Psoas muscle (tissue), 8 donors: Measurements from ENCODE around the gene UBE2QL1. TPM values are rescaled to one million over a fixed set of nuclear protein-coding genes. Genes with fewer than 3 reads are reported as not detected.

Source experiments
- ATAC-seq, 4 donors: fragments of 200-7000 bp; cut with Tn5 transposase; one replicate each; pipeline ENCODE4 v1.9.1; 2020; ENCODE audit warnings: moderate library complexity in 3 of 4, mild to moderate bottlenecking in 2 of 4
- DNase-seq, 2 donors: peaks; one replicate each; pipeline ENCODE4 v3.0.0-alpha.2; 2020
- H3K27ac ChIP-seq: fragments of 200-600 bp; one replicate; pipeline ENCODE4 v1.8.0; 2022
- H3K27me3 ChIP-seq, 3 donors: fragments of 200-600 bp in 1 of 3; one replicate each; pipeline versions ENCODE4 v1.6.1 to v1.8.0; 2013 to 2022; ENCODE audit warnings: low read length in 2 of 3, mild to moderate bottlenecking in 2 of 3, moderate library complexity in 1 of 3; ENCODE audit not compliant: insufficient read depth in 3 of 3
- H3K36me3 ChIP-seq, 2 donors: fragments of 200-600 bp in 1 of 2; one replicate each; pipeline versions ENCODE4 v1.6.1 to v1.8.0; 2013 to 2022; ENCODE audit warnings: low read depth in 1 of 2, mild to moderate bottlenecking in 1 of 2, moderate library complexity in 1 of 2; ENCODE audit not compliant: insufficient read depth in 1 of 2
- H3K4me1 ChIP-seq: fragments of 200-600 bp; one replicate; pipeline ENCODE4 v1.8.0; 2022
- H3K4me3 ChIP-seq: fragments of 200-600 bp; one replicate; pipeline ENCODE4 v1.8.0; 2022; ENCODE audit warnings: mild to moderate bottlenecking
- H3K9me3 ChIP-seq: fragments of 200-600 bp; one replicate; pipeline ENCODE4 v1.8.0; 2022
- CTCF ChIP-seq: fragments of 200-600 bp; IDR thresholded peaks from one replicate; pipeline ENCODE4 v1.8.0; 2022; ENCODE audit warnings: antibody characterized with exemption
- WGBS, 3 donors: extraction: QIAGEN DNeasy Blood & Tissue Kit; methylation state at CpG; one replicate each; pipeline versions ENCODE4 v1.1.6 to v1.1.7; 2013; 5-methylcytosine and 5-hydroxymethylcytosine counted together
- intact Hi-C, 2 donors: fragments of 100-400 bp; cut with DNase I; formaldehyde crosslinking; loops; one replicate each; pipeline versions ENCODE4 v1.11.0 to v1.14.2; 2022
- polyA plus RNA-seq, 3 donors: library from polyadenylated mRNA; stranded (reverse); fragments of 200-250 nt; gene quantifications; one replicate each; pipeline ENCODE4 v1.2.3, GENCODE V29; 2013
- total RNA-seq, 4 donors: library from RNA; stranded (reverse); fragmentation: NEBNext Ultra II Directional in 2 of 4; extraction: Animal tissue kit (Norgen Biotek cat#: 25700) in 2 of 4; gene quantifications; one replicate each; pipeline versions ENCODE4 v1.2.1 to v1.2.4, GENCODE V29; 2021 to 2023
- donor health status: healthy with polysubstance abuse.
- donor health status: DM: no; HTN: no; CAD: no; lungs with moderate emphysema.
- donor health status: Bipolar disorder and iron deficiency.
- donor health status: healthy.
- donor health status: DM: yes; HTN: yes; CAD: no.
- donor health status: DM: no; HTN: no; CAD: no.
- donor health status: DM: no; HTN: no; CAD: no.
- donor health status: DM: yes; HTN: yes; CAD: no.

Gene UBE2QL1
- total and polyA plus RNA-seq, 7 donors, result 3.2 to 96.2 (median 20.9) TPM

DNA sequence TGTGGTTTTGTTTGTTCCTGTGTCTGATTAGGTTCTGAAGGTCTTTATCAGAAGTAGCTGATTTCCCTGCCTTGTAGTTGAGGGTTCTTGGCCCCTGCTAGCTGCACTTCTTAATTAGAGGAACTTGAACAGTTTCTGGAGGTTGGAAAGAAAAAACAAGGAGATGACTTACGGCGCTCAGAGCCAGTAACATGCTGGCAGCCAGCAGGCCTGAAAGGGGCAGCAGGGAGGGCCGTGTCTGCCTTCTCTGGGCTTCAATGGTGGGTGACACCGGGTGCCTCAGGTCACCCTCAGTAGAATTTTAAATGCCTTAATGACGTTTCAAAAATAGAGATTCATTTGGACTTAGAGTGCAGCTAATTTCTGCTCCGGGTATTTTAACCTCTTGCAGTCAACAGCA is 15.8 kb downstream of the UBE2QL1 start:
- ATAC-seq, result peak in 3 of 4 donors; percentile 26 to 48 (median 28)

GRCh38 chr5:6465831-6466790 is 17.5 kb downstream of the UBE2QL1 start:
- intact Hi-C loops, result no loop called here
- Histone ChIP-seq H3K4me1 (peaks cover 32% of the 10 kb centered on the region), H3K9me3 (peaks cover 1% of the 10 kb centered on the region), H3K27me3 (no peaks in the 10 kb centered on the region), H3K36me3 (peaks cover 0 to 13% of the 10 kb centered on the region in 2 donors), H3K27ac (peak overlapping the region; percentile 23), H3K4me3 (no peak overlapping the region)
- ATAC-seq, result peak in 2 of 4 donors; percentile 10 to 20
- no peak for TF ChIP-seq CTCF
- 74 to 77% (median 76%) methylated on average over 28 of the region's 28 CpGs for WGBS, 3 donors
- DNase-seq, result no peak

More for the DNA sequence above, 15.8 kb downstream of the UBE2QL1 start:
- Histone ChIP-seq H3K4me1 (peaks cover 47% of the 10 kb centered on the region), H3K27ac (peak overlapping the region; percentile 48), H3K36me3 (peaks cover 0 to 11% of the 10 kb centered on the region in 2 donors), H3K27me3 (no peaks in the 10 kb centered on the region), H3K4me3 (no peak overlapping the region), H3K9me3 (no peaks in the 10 kb centered on the region)
- no peak for TF ChIP-seq CTCF
- no peak for DNase-seq
- intact Hi-C loops, result no loop called here
- 39 to 52% (median 42%) methylated on average over 6 of the region's 6 CpGs for WGBS, 3 donors

DNA sequence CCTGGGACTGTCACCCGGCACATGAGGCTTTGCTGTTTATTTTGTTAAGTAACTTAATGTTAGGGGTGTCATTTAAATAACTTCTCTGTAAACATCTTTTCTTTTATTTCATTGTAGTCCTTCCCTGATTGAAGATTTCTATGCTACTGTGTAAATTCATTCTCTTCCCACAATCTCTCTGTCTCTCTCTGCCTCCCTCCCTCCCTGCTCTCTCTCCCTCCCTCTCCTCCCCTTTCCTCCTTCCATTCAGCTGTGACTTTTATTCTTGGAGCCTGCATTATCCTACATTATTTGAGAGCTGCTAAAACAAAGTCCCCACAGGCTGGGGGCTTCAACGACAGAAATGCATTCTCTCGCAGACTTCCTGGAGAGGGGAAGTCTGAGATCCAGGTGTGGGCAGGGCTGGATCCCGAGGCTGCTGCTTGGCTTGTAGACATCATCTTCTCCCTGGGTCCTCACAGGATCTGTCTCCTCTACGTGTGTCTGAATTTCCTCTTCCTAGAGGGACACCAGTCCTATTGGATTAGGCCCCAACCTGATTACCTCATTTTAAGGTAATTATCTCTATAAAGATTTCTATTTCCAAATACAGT is 18.4 kb downstream of the UBE2QL1 start:
- Histone ChIP-seq H3K4me1 (peaks cover 24% of the 10 kb centered on the region), H3K9me3 (peaks cover 4% of the 10 kb centered on the region), H3K27ac (peak overlapping the region; percentile 23), H3K4me3 (no peak overlapping the region), H3K36me3 (peaks cover 0 to 13% of the 10 kb centered on the region in 2 donors), H3K27me3 (no peaks in the 10 kb centered on the region)
- intact Hi-C loops, result no loop called here
- no peak for TF ChIP-seq CTCF
- WGBS, 3 donors, result 57 to 64% (median 57%) methylated on average over 5 of the region's 5 CpGs
- ATAC-seq (no peak), DNase-seq (no peak)

DNA sequence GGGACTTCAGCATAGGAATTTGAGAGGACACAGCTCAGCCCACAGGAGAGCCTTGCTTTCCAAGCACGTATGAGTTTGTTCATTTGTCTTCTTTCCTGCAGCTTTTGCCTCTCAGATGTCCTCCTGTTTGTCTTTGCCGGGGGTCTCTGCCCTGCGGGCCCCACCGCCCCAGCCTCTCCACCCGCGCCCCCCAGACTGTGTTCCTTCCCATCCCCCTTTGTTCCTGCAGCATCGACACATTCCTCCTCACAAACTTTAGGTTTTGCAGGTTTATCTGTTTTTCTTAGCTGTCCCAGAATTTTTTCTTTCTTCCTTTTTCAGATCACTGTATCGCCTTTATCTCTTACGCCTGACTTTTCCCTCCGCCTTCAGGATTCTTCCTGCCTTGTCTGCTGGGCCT is 18.9 kb downstream of the UBE2QL1 start:
- no peak for DNase-seq
- Histone ChIP-seq H3K27me3 (no peaks in the 10 kb centered on the region), H3K36me3 (peaks cover 0 to 13% of the 10 kb centered on the region in 2 donors), H3K27ac (no peak overlapping the region), H3K9me3 (peaks cover 4% of the 10 kb centered on the region), H3K4me1 (peaks cover 22% of the 10 kb centered on the region), H3K4me3 (no peak overlapping the region)
- intact Hi-C loops, result no loop called here
- TF ChIP-seq CTCF, result no peak
- ATAC-seq, result no peak
- 73 to 77% (median 74%) methylated on average over 10 of the region's 10 CpGs for WGBS, 3 donors
